RWPE2 (cell line): ENCODE data around the gene CAPN10.

Source experiments
- ATAC-seq: fragments of 200-7000 bp; cut with Tn5 transposase; 3 replicates; pipeline ENCODE4 v1.9.1; 2021; ENCODE audit warnings: low read depth
- DNase-seq: peaks from one replicate; pipeline ENCODE4 v3.0.0-alpha.2; 2020; ENCODE audit warnings: low spot score
- H3K27ac ChIP-seq: fragments of 450-650 bp; 2 replicates; pipeline ENCODE4 v1.5.1; 2017; ENCODE audit warnings: mild to moderate bottlenecking; ENCODE audit not compliant: poor library complexity, severe bottlenecking
- H3K27me3 ChIP-seq: fragments of 250-450 bp; sonication (Bioruptor Pico); 2 replicates; pipeline ENCODE4 v1.5.1; 2021; ENCODE audit warnings: mild to moderate bottlenecking, moderate library complexity; ENCODE audit not compliant: insufficient read depth, poor library complexity, severe bottlenecking
- H3K36me3 ChIP-seq: fragments of 250-450 bp; sonication (Bioruptor Pico); 2 replicates; pipeline ENCODE4 v1.5.1; 2020; ENCODE audit warnings: low read depth, mild to moderate bottlenecking, moderate library complexity
- H3K4me1 ChIP-seq: fragments of 250-450 bp; sonication (Bioruptor Pico); 2 replicates; pipeline ENCODE4 v1.5.1; 2021; ENCODE audit warnings: mild to moderate bottlenecking, moderate library complexity; ENCODE audit not compliant: insufficient read depth, poor library complexity, severe bottlenecking
- H3K4me3 ChIP-seq: fragments of 250-450 bp; sonication (Bioruptor Pico); 2 replicates; pipeline ENCODE4 v1.5.1; 2021; ENCODE audit warnings: mild to moderate bottlenecking, moderate library complexity; ENCODE audit not compliant: severe bottlenecking
- H3K9me3 ChIP-seq: fragments of 250-450 bp; sonication (Bioruptor Pico); 2 replicates; pipeline ENCODE4 v1.5.1; 2021; ENCODE audit warnings: mild to moderate bottlenecking, moderate library complexity; ENCODE audit not compliant: severe bottlenecking
- CTCF ChIP-seq: fragments of 450-650 bp; IDR thresholded peaks from one replicate; pipeline ENCODE4 v1.5.1; 2017; ENCODE audit warnings: mild to moderate bottlenecking, moderate library complexity; ENCODE audit not compliant: poor library complexity, severe bottlenecking

The CAPN10 gene

GRCh38 chr2:240593703-240594451 lies 7.3 kb downstream of the CAPN10 start:
- H3K4me3 ChIP-seq, result no peak overlapping the region
- peaks cover 24% of the 10 kb centered on the region for H3K36me3 ChIP-seq
- H3K27me3 ChIP-seq, result no peaks in the 10 kb centered on the region
- ATAC-seq, result no peak
- peak; percentile 42 for DNase-seq
- H3K9me3 ChIP-seq, result no peaks in the 10 kb centered on the region
- no peak overlapping the region for H3K27ac ChIP-seq
- no peak for TF ChIP-seq CTCF
- no peaks in the 10 kb centered on the region for H3K4me1 ChIP-seq

- Histone ChIP-seq H3K27ac (no peak overlapping the region), H3K9me3 (no peaks in the 10 kb centered on the region), H3K27me3 (no peaks in the 10 kb centered on the region), H3K36me3 (peaks cover 24% of the 10 kb centered on the region), H3K4me1 (no peaks in the 10 kb centered on the region), H3K4me3 (no peak overlapping the region)
- peak; percentile 63 for DNase-seq
- ATAC-seq, result no peak
- no peak for TF ChIP-seq CTCF
These were observed 8.2 kb downstream of the CAPN10 start for GRCh38 chr2:240594511-240595380.

- no peak for ATAC-seq
- Histone ChIP-seq H3K36me3 (peaks cover 24% of the 10 kb centered on the region), H3K4me1 (no peaks in the 10 kb centered on the region), H3K9me3 (no peaks in the 10 kb centered on the region), H3K4me3 (no peak overlapping the region), H3K27me3 (no peaks in the 10 kb centered on the region), H3K27ac (no peak overlapping the region)
- peak; percentile 60 for DNase-seq
- peak; percentile 6 for TF ChIP-seq CTCF
These were observed 9.0 kb downstream of the CAPN10 start for GRCh38 chr2:240595381-240596079.

DNA sequence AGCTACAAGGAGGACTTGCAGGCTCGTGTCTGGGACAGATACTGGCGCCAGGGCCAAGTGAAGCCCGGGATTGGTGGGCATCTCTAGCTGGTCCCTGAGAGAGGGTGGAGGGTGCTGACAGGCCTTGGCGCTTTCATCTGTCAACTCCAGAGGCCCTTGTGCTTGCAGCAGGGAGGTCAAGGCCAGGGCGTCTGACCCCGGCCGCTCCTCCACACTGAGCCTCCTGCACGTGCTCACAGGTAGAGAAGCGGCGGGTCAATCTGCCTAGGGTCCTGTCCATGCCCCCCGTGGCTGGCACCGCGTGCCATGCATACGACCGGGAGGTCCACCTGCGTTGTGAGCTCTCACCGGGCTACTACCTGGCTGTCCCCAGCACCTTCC lies 9.5 kb downstream of the CAPN10 start:
- DNase-seq (peak; percentile 55), ATAC-seq (no peak)
- Histone ChIP-seq H3K27me3 (no peaks in the 10 kb centered on the region), H3K4me1 (no peaks in the 10 kb centered on the region), H3K4me3 (no peak overlapping the region), H3K27ac (no peak overlapping the region), H3K36me3 (peaks cover 21% of the 10 kb centered on the region), H3K9me3 (no peaks in the 10 kb centered on the region)
- TF ChIP-seq CTCF, result no peak
